Tibial nerve (tissue), 4 donors: ENCODE measurements around the gene GLIPR1.

Experiments used
- EP300 ChIP-seq, 2 donors: sonication (generic); formaldehyde crosslinking; IDR thresholded peaks; one replicate each; pipeline ENCODE4 v1.6.1; 2017; ENCODE audit warnings: antibody characterized with exemption in 2 of 2, mild to moderate bottlenecking in 1 of 2
- POLR2A ChIP-seq, 2 donors: fragments of 450-650 bp; IDR thresholded peaks; one replicate each; pipeline ENCODE4 v1.6.1; 2017; ENCODE audit warnings: antibody characterized with exemption in 2 of 2, mild to moderate bottlenecking in 2 of 2, moderate library complexity in 2 of 2
- TF ChIP-seq, protein P1 (sequence below), 5 experiments: fragments of 200-600 bp in 3 of 5; fragments of 450-650 bp in 2 of 5; sonication (generic) in 3 of 5; IDR thresholded peaks; one replicate each; pipeline ENCODE4 v1.5.1; 2016 to 2019; ENCODE audit warnings: antibody characterized with exemption in 5 of 5, mild to moderate bottlenecking in 3 of 5, moderate library complexity in 2 of 5

DNA sequence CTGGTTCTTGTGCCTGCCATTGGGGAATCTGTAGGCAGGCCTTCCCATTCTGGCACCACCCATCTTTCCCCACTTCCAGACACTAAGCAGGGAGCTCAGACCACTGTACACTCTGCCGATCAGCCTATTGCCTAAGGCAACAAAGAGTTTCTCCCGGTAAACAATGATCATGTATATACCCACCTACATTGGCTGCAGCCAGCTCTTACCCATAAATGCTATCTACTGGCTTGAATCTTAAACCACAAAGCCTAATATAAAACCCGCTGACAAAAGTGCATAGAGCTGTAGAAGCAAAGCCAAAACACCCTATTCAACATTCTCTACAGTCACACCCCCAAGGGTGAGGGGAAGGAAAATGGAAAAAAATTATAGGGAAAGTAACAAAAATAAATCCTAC is 20.8 kb upstream of the GLIPR1 start:
- no peak for TF ChIP-seq POLR2A (IDR thresholded peaks at IDR 0.05)
- TF ChIP-seq, protein P1, sequence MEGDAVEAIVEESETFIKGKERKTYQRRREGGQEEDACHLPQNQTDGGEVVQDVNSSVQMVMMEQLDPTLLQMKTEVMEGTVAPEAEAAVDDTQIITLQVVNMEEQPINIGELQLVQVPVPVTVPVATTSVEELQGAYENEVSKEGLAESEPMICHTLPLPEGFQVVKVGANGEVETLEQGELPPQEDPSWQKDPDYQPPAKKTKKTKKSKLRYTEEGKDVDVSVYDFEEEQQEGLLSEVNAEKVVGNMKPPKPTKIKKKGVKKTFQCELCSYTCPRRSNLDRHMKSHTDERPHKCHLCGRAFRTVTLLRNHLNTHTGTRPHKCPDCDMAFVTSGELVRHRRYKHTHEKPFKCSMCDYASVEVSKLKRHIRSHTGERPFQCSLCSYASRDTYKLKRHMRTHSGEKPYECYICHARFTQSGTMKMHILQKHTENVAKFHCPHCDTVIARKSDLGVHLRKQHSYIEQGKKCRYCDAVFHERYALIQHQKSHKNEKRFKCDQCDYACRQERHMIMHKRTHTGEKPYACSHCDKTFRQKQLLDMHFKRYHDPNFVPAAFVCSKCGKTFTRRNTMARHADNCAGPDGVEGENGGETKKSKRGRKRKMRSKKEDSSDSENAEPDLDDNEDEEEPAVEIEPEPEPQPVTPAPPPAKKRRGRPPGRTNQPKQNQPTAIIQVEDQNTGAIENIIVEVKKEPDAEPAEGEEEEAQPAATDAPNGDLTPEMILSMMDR (IDR thresholded peaks at IDR 0.05), result no peak
- no peak for TF ChIP-seq EP300 (IDR thresholded peaks at IDR 0.05)
